ENCODE results near the gene S100A4. TPM values are rescaled to one million over a fixed set of nuclear protein-coding genes. Genes with fewer than 3 reads are reported as not detected.
"Not testable (repeated sequence)": the region's sequence is repeated elsewhere in the genome, so short reads cannot be mapped to it uniquely, and the experiment has no call there.

Gene S100A4
- total RNA-seq, 1 donor from 2014 or later = 7.8 TPM

DNA sequence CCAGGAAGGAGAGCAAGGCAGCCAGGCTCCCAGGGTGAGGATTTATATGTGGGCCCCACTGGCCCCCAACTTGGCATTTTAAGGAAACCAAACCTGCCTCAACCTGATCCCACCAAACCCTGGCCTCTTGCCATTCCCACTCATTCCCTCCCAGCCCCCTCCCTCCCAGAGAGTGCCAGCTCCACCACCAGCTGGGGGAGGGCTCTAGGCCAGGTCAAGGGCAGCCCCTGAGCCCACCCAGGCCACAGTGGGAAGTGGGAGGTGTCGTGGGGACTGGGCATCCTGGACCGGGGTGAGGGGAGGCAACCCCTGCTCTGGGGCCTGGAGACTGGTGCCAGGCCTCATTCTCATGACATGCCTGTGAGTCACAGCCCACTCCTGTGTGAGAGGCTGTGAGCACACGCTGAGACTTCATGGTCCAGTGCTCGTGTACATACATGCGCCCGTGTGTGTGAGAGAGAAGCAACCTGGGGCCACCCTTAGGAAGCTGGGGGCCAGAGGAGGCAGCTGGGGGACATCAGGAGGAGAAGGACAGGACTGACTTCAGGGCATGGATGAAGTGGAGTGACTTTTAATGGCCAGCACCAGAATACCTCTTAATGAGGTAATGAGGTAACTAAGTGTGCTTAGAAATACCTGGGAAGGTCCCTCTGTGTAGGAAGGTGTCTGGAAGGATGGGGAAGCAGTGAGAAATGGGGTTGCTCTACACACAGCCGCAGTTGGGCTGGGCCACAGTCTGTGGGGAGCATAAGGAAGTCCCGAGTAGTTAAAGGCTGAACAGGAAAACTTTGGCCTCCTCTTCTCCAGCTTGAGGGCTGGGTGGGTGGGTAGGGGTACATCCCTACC, 20.1 kb upstream of the S100A4 start, which contains the start of gene S100A2:
Gene S100A2, minus strand, starts transcription at position 316 of the 846 bp plus-strand sequence. CDS start 1,967 bp downstream, outside the sequence.
- no peaks in the 10 kb centered on the region for H3K9me3 Mint-ChIP-seq
- peak within 1 kb of the TSS; percentile 97 for H3K27ac Mint-ChIP-seq
- no peak within 1 kb of the TSS for H3K4me3 Mint-ChIP-seq
- no peaks in the 10 kb centered on the region for H3K27me3 Mint-ChIP-seq (ENCODE audit: low read depth)
- peaks cover 53% of the 10 kb centered on the region for H3K4me1 Mint-ChIP-seq
- no peaks in the 10 kb centered on the region for H3K36me3 Mint-ChIP-seq
- TF ChIP-seq, protein P1, sequence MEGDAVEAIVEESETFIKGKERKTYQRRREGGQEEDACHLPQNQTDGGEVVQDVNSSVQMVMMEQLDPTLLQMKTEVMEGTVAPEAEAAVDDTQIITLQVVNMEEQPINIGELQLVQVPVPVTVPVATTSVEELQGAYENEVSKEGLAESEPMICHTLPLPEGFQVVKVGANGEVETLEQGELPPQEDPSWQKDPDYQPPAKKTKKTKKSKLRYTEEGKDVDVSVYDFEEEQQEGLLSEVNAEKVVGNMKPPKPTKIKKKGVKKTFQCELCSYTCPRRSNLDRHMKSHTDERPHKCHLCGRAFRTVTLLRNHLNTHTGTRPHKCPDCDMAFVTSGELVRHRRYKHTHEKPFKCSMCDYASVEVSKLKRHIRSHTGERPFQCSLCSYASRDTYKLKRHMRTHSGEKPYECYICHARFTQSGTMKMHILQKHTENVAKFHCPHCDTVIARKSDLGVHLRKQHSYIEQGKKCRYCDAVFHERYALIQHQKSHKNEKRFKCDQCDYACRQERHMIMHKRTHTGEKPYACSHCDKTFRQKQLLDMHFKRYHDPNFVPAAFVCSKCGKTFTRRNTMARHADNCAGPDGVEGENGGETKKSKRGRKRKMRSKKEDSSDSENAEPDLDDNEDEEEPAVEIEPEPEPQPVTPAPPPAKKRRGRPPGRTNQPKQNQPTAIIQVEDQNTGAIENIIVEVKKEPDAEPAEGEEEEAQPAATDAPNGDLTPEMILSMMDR (IDR thresholded peaks at IDR 0.05; ENCODE audit: unreplicated experiment) = no peak
- DNase-seq (ENCODE audit: low spot score in 2 of 2, unreplicated experiment in 2 of 2) = no peak

DNA sequence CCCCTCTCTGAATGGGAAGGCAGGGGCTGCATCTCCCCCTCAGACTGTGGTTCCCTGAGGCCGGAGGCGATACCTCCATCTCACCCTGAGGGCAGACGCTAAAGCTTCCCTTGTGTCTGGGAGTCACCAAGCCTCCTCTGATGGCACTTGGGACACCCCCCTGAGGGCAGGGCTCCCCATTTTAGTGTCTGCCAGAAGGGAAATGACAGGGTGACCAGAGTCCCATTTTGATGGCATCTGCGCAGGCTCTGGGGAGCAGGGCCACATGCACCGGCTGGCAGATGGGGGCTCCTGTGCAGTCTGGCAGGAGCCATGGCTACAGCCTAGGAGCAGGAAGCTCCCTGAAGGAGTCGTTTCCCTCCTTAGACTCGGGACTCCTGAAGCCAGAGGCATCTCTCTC, 18.4 kb upstream of the S100A4 start:
- Mint-ChIP-seq H3K4me3 (no peak overlapping the region), H3K27me3 (ENCODE audit: low read depth) (no peaks in the 10 kb centered on the region), H3K36me3 (no peaks in the 10 kb centered on the region), H3K4me1 (peaks cover 45% of the 10 kb centered on the region), H3K9me3 (no peaks in the 10 kb centered on the region), H3K27ac (no peak overlapping the region)
- DNase-seq (ENCODE audit: low spot score in 2 of 2, unreplicated experiment in 2 of 2) = no peak
- TF ChIP-seq, protein P1 (IDR thresholded peaks at IDR 0.05; ENCODE audit: unreplicated experiment) = no peak

DNA sequence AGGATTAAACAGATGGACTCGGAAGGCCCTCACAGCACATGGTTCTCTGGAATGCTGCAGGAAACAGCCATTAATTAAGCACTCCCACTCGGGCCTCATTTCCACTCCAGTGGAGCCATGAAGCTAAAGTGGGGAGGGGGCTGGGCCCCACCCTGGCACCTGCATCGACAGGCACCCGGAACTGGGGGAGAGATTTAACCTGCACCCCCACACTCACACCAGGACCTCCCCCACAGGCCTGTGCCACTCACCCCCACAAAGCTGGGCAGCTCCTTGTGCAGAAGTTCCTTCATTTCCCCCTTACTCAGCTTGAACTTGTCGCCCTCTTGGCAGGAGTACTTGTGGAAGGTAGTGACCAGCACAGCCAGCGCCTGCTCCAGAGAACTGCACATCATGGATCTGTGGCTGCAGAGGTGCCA, 17.9 kb upstream of the S100A4 start:
- Mint-ChIP-seq H3K27me3 (ENCODE audit: low read depth) (no peaks in the 10 kb centered on the region), H3K27ac (no peak overlapping the region), H3K9me3 (no peaks in the 10 kb centered on the region), H3K36me3 (no peaks in the 10 kb centered on the region), H3K4me3 (no peak overlapping the region), H3K4me1 (peaks cover 40% of the 10 kb centered on the region)
- TF ChIP-seq, protein P1 (IDR thresholded peaks at IDR 0.05; ENCODE audit: unreplicated experiment) = no peak
- DNase-seq (ENCODE audit: low spot score in 2 of 2, unreplicated experiment in 2 of 2) = no peak

DNA sequence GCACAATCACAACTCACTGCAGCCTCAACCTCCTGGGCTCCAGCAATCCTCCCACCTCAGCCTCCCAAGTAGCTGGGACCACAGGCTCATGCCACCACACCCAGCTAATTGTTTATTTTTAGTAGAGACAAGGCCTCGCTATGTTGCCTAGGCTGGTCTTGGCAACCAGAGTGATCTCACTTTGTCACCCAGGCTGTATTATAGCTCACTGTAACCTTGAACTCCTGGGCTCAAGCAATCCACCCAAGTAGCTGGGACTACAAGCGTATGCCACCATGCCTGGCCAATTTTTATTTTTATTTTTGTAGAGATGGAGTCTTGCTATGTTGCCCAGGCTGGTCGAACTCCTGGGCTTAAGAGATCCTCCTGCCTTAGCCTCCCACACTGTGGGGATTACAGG, 16.4 kb upstream of the S100A4 start:
- not testable (repeated sequence) for H3K27me3 Mint-ChIP-seq (ENCODE audit: low read depth); H3K27ac Mint-ChIP-seq; DNase-seq (ENCODE audit: low spot score in 2 of 2, unreplicated experiment in 2 of 2); H3K36me3 Mint-ChIP-seq; H3K4me3 Mint-ChIP-seq; H3K9me3 Mint-ChIP-seq
- peaks cover 29% of the 10 kb centered on the region for H3K4me1 Mint-ChIP-seq

DNA sequence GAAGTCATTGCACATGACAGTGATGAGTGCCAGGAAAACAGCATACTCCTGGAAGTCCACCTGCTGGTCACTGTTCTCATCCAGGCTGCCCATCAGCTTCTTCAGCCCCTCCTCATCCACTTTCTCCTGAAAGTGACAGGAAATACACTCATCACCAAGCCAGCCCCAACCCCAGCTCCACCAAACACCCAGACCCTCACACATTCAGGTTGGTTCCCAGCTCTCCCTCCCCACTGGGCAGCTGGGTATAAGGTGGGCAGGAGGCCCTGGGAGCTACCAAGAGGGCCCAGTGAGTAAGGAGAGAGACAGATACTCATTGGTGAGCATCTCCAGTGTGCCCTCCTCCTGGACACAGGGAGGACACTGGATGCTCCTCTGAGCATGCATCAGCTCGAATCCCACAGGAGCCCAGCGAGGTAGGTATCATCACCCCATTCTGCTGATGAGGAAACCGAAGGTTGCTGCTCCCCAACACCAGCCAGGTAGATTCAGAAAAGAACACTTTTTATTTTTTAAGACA, 15.9 kb upstream of the S100A4 start:
- H3K27me3 Mint-ChIP-seq (ENCODE audit: low read depth) = no peaks in the 10 kb centered on the region
- H3K27ac Mint-ChIP-seq = no peak overlapping the region
- H3K4me3 Mint-ChIP-seq = no peak overlapping the region
- H3K9me3 Mint-ChIP-seq = no peaks in the 10 kb centered on the region
- H3K36me3 Mint-ChIP-seq = no peaks in the 10 kb centered on the region
- DNase-seq (ENCODE audit: low spot score in 2 of 2, unreplicated experiment in 2 of 2) = no peak
- TF ChIP-seq, protein P1 (IDR thresholded peaks at IDR 0.05; ENCODE audit: unreplicated experiment) = no peak
- H3K4me1 Mint-ChIP-seq = peaks cover 24% of the 10 kb centered on the region

DNA sequence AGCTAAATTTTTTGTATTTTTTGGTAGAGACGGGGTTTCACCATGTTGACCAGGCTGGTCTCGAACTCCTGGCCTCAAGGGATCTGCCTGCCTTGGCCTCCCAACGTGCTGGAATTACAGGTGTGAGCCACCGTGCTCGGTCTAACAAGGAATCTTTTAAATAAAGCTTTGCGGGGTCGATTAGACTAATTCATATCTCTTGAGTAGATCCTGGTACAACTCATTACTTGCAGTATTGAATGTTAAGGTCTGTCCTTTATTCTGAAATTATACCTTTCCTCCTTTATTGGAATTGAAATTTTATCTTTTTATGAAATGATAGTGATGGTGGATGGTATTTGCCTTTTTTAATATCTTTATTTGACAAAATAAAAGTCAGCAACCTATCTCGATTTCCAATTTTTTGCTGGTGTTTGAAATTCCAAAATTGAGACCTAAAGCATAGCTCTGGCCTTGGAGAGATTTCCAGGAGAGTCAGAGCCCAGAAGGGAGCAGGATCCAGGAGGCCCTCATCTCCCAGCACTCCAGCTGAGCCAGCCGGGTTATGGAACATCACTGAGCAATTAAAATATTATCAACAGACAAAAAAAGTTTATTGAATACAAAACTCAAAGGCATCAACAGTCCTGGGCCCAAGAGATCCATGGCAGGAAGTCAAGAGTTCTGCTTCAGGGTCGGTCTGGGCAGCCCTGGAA, 15.3 kb upstream of the S100A4 start:
- H3K27me3 Mint-ChIP-seq (ENCODE audit: low read depth) = no peaks in the 10 kb centered on the region
- H3K4me3 Mint-ChIP-seq = no peak overlapping the region
- no peak overlapping the region for H3K27ac Mint-ChIP-seq
- no peaks in the 10 kb centered on the region for H3K9me3 Mint-ChIP-seq
- TF ChIP-seq, protein P1 (IDR thresholded peaks at IDR 0.05; ENCODE audit: unreplicated experiment) = no peak
- no peaks in the 10 kb centered on the region for H3K36me3 Mint-ChIP-seq
- peaks cover 20% of the 10 kb centered on the region for H3K4me1 Mint-ChIP-seq
- DNase-seq (ENCODE audit: low spot score in 2 of 2, unreplicated experiment in 2 of 2) = no peak
